GM18505 (cell line): ENCODE results near the gene LAMTOR4.
"Not testable (repeated sequence)": the region's sequence is repeated elsewhere in the genome, so short reads cannot be mapped to it uniquely, and the experiment has no call there.

ENCODE experiments used
- ATAC-seq: cut with Tn5 transposase; IDR thresholded peaks from one replicate; pipeline ENCODE4 v1.9.1; 2021; ENCODE audit not compliant: unreplicated experiment
- POLR2A ChIP-seq: IDR thresholded peaks from 4 replicates; pipeline ENCODE4 v1.6.1; 2011; ENCODE audit warnings: borderline replicate concordance; ENCODE audit not compliant: insufficient read depth, insufficient read length; ENCODE audit errors: extremely low read depth

LAMTOR4 gene

GRCh38 chr7:100127866-100128636, 20.7 kb upstream of the LAMTOR4 start:
- ATAC-seq = peak; percentile 7

GRCh38 chr7:100128637-100128963, 20.1 kb upstream of the LAMTOR4 start:
- no peak for ATAC-seq

More at GRCh38 chr7:100127866-100128636, 20.7 kb upstream of the LAMTOR4 start:
- TF ChIP-seq POLR2A = no peak

GRCh38 chr7:100130220-100130607, 18.5 kb upstream of the LAMTOR4 start:
- ATAC-seq = not testable (repeated sequence)

More at GRCh38 chr7:100128637-100128963, 20.1 kb upstream of the LAMTOR4 start:
- no peak for TF ChIP-seq POLR2A

- no peak for ATAC-seq
- TF ChIP-seq POLR2A = no peak
These were observed 17.9 kb upstream of the LAMTOR4 start for GRCh38 chr7:100130608-100131453.

GRCh38 chr7:100132126-100132525, 16.6 kb upstream of the LAMTOR4 start:
- no peak for ATAC-seq
- TF ChIP-seq POLR2A = no peak

GRCh38 chr7:100132697-100133151, 16.0 kb upstream of the LAMTOR4 start:
- no peak for ATAC-seq

GRCh38 chr7:100137851-100138760, 10.6 kb upstream of the LAMTOR4 start:
- TF ChIP-seq POLR2A = no peak
- no peak for ATAC-seq

More at GRCh38 chr7:100132697-100133151, 16.0 kb upstream of the LAMTOR4 start:
- no peak for TF ChIP-seq POLR2A

- ATAC-seq = no peak
- TF ChIP-seq POLR2A = no peak
These were observed 7.2 kb upstream of the LAMTOR4 start for GRCh38 chr7:100141555-100141949.

- no peak for TF ChIP-seq POLR2A
- no peak for ATAC-seq
These were observed 6.3 kb upstream of the LAMTOR4 start for GRCh38 chr7:100142461-100142860.

GRCh38 chr7:100146350-100146749, 2.4 kb upstream of the LAMTOR4 start:
- ATAC-seq = not testable (repeated sequence)

GRCh38 chr7:100147278-100147677, 1.4 kb upstream of the LAMTOR4 start:
- ATAC-seq = no peak
- TF ChIP-seq POLR2A = no peak

- no peak for TF ChIP-seq POLR2A
- no peak for ATAC-seq
These were observed 526 bp upstream of the LAMTOR4 start for GRCh38 chr7:100148225-100148558.

- ATAC-seq = no peak
- no peak for TF ChIP-seq POLR2A
These were observed 3.7 kb downstream of the LAMTOR4 start for GRCh38 chr7:100152404-100152803.

- no peak for TF ChIP-seq POLR2A
- no peak for ATAC-seq
These were observed 4.4 kb downstream of the LAMTOR4 start for GRCh38 chr7:100152937-100153666.
